ENCODE data around the gene ITPR3.
"Not testable (repeated sequence)": the region's sequence is repeated elsewhere in the genome, so short reads cannot be mapped to it uniquely, and the experiment has no call there.

Gene ITPR3

GRCh38 chr6:33586108-33586640, 34.9 kb upstream of the ITPR3 start:
- H3K9me3 Mint-ChIP-seq, result no peaks in the 10 kb centered on the region
- no peaks in the 10 kb centered on the region for H3K36me3 Mint-ChIP-seq (ENCODE audit: low read depth)
- H3K4me1 Mint-ChIP-seq (ENCODE audit: low read depth), result peaks cover 38% of the 10 kb centered on the region
- H3K4me3 Mint-ChIP-seq, result peak overlapping the region; percentile 63
- H3K27me3 Mint-ChIP-seq, result no peaks in the 10 kb centered on the region
- H3K27ac Mint-ChIP-seq, result peak overlapping the region; percentile 81

GRCh38 chr6:33587529-33587928, 33.6 kb upstream of the ITPR3 start:
- Mint-ChIP-seq H3K4me3 (no peak overlapping the region), H3K9me3 (no peaks in the 10 kb centered on the region), H3K36me3 (ENCODE audit: low read depth) (no peaks in the 10 kb centered on the region), H3K27ac (no peak overlapping the region), H3K27me3 (no peaks in the 10 kb centered on the region), H3K4me1 (ENCODE audit: low read depth) (peaks cover 45% of the 10 kb centered on the region)

- no peak overlapping the region for H3K27ac Mint-ChIP-seq
- peaks cover 55% of the 10 kb centered on the region for H3K4me1 Mint-ChIP-seq (ENCODE audit: low read depth)
- H3K9me3 Mint-ChIP-seq, result no peaks in the 10 kb centered on the region
- H3K36me3 Mint-ChIP-seq (ENCODE audit: low read depth), result no peaks in the 10 kb centered on the region
- H3K4me3 Mint-ChIP-seq, result no peak overlapping the region
- no peaks in the 10 kb centered on the region for H3K27me3 Mint-ChIP-seq
Measured at GRCh38 chr6:33588894-33589293, 32.2 kb upstream of the ITPR3 start.

GRCh38 chr6:33589392-33589730, 31.8 kb upstream of the ITPR3 start:
- Mint-ChIP-seq H3K9me3 (no peaks in the 10 kb centered on the region), H3K36me3 (ENCODE audit: low read depth) (no peaks in the 10 kb centered on the region), H3K4me1 (ENCODE audit: low read depth) (peaks cover 55% of the 10 kb centered on the region), H3K27me3 (no peaks in the 10 kb centered on the region), H3K4me3 (no peak overlapping the region), H3K27ac (no peak overlapping the region)

- Mint-ChIP-seq H3K27ac (no peak overlapping the region), H3K9me3 (no peaks in the 10 kb centered on the region), H3K4me1 (ENCODE audit: low read depth) (peaks cover 53% of the 10 kb centered on the region), H3K27me3 (no peaks in the 10 kb centered on the region), H3K36me3 (ENCODE audit: low read depth) (no peaks in the 10 kb centered on the region), H3K4me3 (no peak overlapping the region)
Measured at GRCh38 chr6:33589731-33590530, 31.2 kb upstream of the ITPR3 start.

GRCh38 chr6:33590531-33591198, 30.5 kb upstream of the ITPR3 start:
- Mint-ChIP-seq H3K36me3 (ENCODE audit: low read depth) (no peaks in the 10 kb centered on the region), H3K4me1 (ENCODE audit: low read depth) (peaks cover 50% of the 10 kb centered on the region), H3K27me3 (no peaks in the 10 kb centered on the region), H3K9me3 (no peaks in the 10 kb centered on the region), H3K27ac (no peak overlapping the region), H3K4me3 (no peak overlapping the region)

GRCh38 chr6:33591424-33592032, 29.6 kb upstream of the ITPR3 start:
- peak overlapping the region; percentile 3 for H3K27ac Mint-ChIP-seq
- no peaks in the 10 kb centered on the region for H3K36me3 Mint-ChIP-seq (ENCODE audit: low read depth)
- H3K4me3 Mint-ChIP-seq, result no peak overlapping the region

GRCh38 chr6:33592280-33592594, 28.9 kb upstream of the ITPR3 start:
- H3K36me3 Mint-ChIP-seq (ENCODE audit: low read depth), result no peaks in the 10 kb centered on the region
- no peaks in the 10 kb centered on the region for H3K9me3 Mint-ChIP-seq
- H3K27ac Mint-ChIP-seq, result peak overlapping the region; percentile 10
- H3K27me3 Mint-ChIP-seq, result no peaks in the 10 kb centered on the region
- peaks cover 49% of the 10 kb centered on the region for H3K4me1 Mint-ChIP-seq (ENCODE audit: low read depth)
- peak overlapping the region; percentile 68 for H3K4me3 Mint-ChIP-seq

More at GRCh38 chr6:33591424-33592032, 29.6 kb upstream of the ITPR3 start:
- Mint-ChIP-seq H3K9me3 (no peaks in the 10 kb centered on the region), H3K27me3 (no peaks in the 10 kb centered on the region), H3K4me1 (ENCODE audit: low read depth) (peaks cover 46% of the 10 kb centered on the region)

GRCh38 chr6:33592595-33593413, 28.3 kb upstream of the ITPR3 start:
- Mint-ChIP-seq H3K4me1 (ENCODE audit: low read depth) (peaks cover 51% of the 10 kb centered on the region), H3K9me3 (no peaks in the 10 kb centered on the region), H3K27me3 (no peaks in the 10 kb centered on the region), H3K4me3 (peak overlapping the region; percentile 68), H3K27ac (peak overlapping the region; percentile 72), H3K36me3 (ENCODE audit: low read depth) (no peaks in the 10 kb centered on the region)

GRCh38 chr6:33593414-33593727, 27.8 kb upstream of the ITPR3 start:
- H3K4me1 Mint-ChIP-seq (ENCODE audit: low read depth), result peaks cover 51% of the 10 kb centered on the region
- no peaks in the 10 kb centered on the region for H3K27me3 Mint-ChIP-seq
- peak overlapping the region; percentile 72 for H3K27ac Mint-ChIP-seq
- no peaks in the 10 kb centered on the region for H3K36me3 Mint-ChIP-seq (ENCODE audit: low read depth)
- H3K9me3 Mint-ChIP-seq, result no peaks in the 10 kb centered on the region
- peak overlapping the region; percentile 68 for H3K4me3 Mint-ChIP-seq

- H3K36me3 Mint-ChIP-seq (ENCODE audit: low read depth), result no peaks in the 10 kb centered on the region
- H3K9me3 Mint-ChIP-seq, result no peaks in the 10 kb centered on the region
- H3K4me3 Mint-ChIP-seq, result no peak overlapping the region
- H3K27me3 Mint-ChIP-seq, result no peaks in the 10 kb centered on the region
- peaks cover 46% of the 10 kb centered on the region for H3K4me1 Mint-ChIP-seq (ENCODE audit: low read depth)
- no peak overlapping the region for H3K27ac Mint-ChIP-seq
Measured at GRCh38 chr6:33595001-33595846, 25.9 kb upstream of the ITPR3 start.

- Mint-ChIP-seq H3K4me1 (ENCODE audit: low read depth) (peaks cover 36% of the 10 kb centered on the region), H3K4me3 (peak overlapping the region; percentile 32), H3K27ac (peak overlapping the region; percentile 70)
- not testable (repeated sequence) for H3K27me3 Mint-ChIP-seq; H3K9me3 Mint-ChIP-seq; H3K36me3 Mint-ChIP-seq (ENCODE audit: low read depth)
Measured at GRCh38 chr6:33596894-33597293, 24.2 kb upstream of the ITPR3 start.

GRCh38 chr6:33597551-33598322, 23.4 kb upstream of the ITPR3 start:
- H3K27me3 Mint-ChIP-seq, result no peaks in the 10 kb centered on the region
- H3K27ac Mint-ChIP-seq, result no peak overlapping the region
- H3K4me1 Mint-ChIP-seq (ENCODE audit: low read depth), result peaks cover 28% of the 10 kb centered on the region
- H3K9me3 Mint-ChIP-seq, result no peaks in the 10 kb centered on the region
- H3K36me3 Mint-ChIP-seq (ENCODE audit: low read depth), result no peaks in the 10 kb centered on the region
- H3K4me3 Mint-ChIP-seq, result no peak overlapping the region

Measured in stimulated activated naive CD8-positive, alpha-beta T cell treated with anti-CD3 and anti-CD28 coated beads, Interleukin-15, Interleukin-2, amounts not matched to agents 100 ng/mL and 50 ng/mL, for 24 hours (primary cell).